ENCODE measurements around the gene LTO1. TPM values are rescaled to one million over a fixed set of nuclear protein-coding genes. Genes with fewer than 3 reads are reported as not detected.
A peak's percentile ranks its signal among the peaks of the same experiment; 100 is the strongest.

The LTO1 gene
- total RNA-seq, 2 donors from 2014 or later: 23.2 to 32.2 TPM

DNA sequence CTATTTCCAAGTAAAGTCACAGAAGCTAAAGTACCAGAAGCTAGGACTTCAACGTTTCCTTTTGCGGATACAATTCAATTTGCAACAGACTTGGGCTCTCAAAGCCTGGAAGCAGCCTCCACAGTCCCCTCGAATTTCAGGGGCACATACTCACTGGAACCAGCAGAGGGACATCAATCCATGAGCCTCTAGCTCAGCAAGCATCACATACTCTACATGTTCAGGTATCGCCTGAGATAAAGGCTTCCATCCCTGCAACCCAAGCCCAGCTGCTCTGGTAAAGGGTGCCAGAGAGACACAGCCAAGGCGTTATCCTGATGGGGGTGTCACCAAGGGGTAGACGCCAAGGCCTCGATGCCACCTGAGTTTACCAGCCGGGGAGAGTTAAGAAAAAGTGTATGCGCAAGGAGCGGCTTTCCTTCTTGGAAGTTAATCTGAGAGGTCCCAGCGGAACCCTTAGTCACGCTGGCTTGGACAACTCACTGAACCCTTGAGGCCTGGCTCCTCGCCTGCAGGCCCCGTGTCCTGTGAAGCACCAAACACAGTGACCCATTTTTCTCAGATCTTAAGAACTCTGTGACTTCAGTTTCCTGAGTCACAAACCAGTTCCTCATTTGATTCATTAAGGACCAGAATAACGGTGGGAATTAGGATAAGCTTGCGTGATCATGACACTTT lies 13.0 kb downstream of the LTO1 start:
- Histone ChIP-seq H3K4me3 (ENCODE audit: low read length) (no peak overlapping the region), H3K4me1 (ENCODE audit: control insufficient read depth, insufficient read depth, low read length) (peaks cover 5% of the 10 kb centered on the region), H3K9ac (ENCODE audit: extremely low read depth, low read length, poor library complexity, severe bottlenecking) (no peak overlapping the region), H3K9me3 (ENCODE audit: control insufficient read depth, low read length) (no peaks in the 10 kb centered on the region), H3K27ac (ENCODE audit: low read depth, low read length) (no peak overlapping the region), H3K27me3 (ENCODE audit: control insufficient read depth, insufficient read depth, low read length, poor library complexity, severe bottlenecking) (no peaks in the 10 kb centered on the region), H3K36me3 (ENCODE audit: control insufficient read depth, insufficient read depth, low read length) (peaks cover 18% of the 10 kb centered on the region)
- DNase-seq: peak; percentile 75
- WGBS, 2 experiments (ENCODE audit: insufficient coverage in 1 of 2, insufficient read length in 1 of 2): 90 to 92% methylated on average over 16 of the region's 16 CpGs
- TF ChIP-seq, protein P1, sequence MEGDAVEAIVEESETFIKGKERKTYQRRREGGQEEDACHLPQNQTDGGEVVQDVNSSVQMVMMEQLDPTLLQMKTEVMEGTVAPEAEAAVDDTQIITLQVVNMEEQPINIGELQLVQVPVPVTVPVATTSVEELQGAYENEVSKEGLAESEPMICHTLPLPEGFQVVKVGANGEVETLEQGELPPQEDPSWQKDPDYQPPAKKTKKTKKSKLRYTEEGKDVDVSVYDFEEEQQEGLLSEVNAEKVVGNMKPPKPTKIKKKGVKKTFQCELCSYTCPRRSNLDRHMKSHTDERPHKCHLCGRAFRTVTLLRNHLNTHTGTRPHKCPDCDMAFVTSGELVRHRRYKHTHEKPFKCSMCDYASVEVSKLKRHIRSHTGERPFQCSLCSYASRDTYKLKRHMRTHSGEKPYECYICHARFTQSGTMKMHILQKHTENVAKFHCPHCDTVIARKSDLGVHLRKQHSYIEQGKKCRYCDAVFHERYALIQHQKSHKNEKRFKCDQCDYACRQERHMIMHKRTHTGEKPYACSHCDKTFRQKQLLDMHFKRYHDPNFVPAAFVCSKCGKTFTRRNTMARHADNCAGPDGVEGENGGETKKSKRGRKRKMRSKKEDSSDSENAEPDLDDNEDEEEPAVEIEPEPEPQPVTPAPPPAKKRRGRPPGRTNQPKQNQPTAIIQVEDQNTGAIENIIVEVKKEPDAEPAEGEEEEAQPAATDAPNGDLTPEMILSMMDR (conservative IDR thresholded peaks at IDR 0.05): peak; percentile 69
- H3K36me3 Mint-ChIP-seq (ENCODE audit: low read depth): peaks cover 33% of the 10 kb centered on the region
- peak overlapping the region; percentile 63 for H3K27ac Mint-ChIP-seq
- no peak overlapping the region for H3K4me3 Mint-ChIP-seq
- H3K27me3 Mint-ChIP-seq (ENCODE audit: insufficient read depth): no peaks in the 10 kb centered on the region
- no peaks in the 10 kb centered on the region for H3K9me3 Mint-ChIP-seq
- peaks cover 14% of the 10 kb centered on the region for H3K4me1 Mint-ChIP-seq

DNA sequence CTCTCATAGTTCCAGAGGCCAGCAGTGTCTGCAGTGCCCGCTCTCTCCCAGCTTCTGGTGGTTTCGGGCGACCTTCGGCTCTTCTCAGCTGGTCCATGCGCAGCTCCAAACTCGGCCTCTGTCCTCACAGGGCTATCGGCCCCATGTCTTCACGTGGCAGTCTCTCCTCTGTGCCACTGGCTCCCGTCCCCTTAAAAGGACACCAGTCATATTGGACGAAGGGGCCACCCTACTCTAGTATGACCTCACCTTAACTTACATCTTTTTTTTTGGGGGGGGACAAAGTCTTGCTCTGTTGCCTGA lies 13.8 kb downstream of the LTO1 start:
- H3K9ac ChIP-seq (ENCODE audit: extremely low read depth, low read length, poor library complexity, severe bottlenecking): no peak overlapping the region
- H3K27me3 ChIP-seq (ENCODE audit: control insufficient read depth, insufficient read depth, low read length, poor library complexity, severe bottlenecking): no peaks in the 10 kb centered on the region
- Mint-ChIP-seq H3K36me3 (ENCODE audit: low read depth) (peaks cover 33% of the 10 kb centered on the region), H3K4me1 (peaks cover 14% of the 10 kb centered on the region), H3K27ac (no peak overlapping the region), H3K27me3 (ENCODE audit: insufficient read depth) (no peaks in the 10 kb centered on the region), H3K4me3 (no peak overlapping the region), H3K9me3 (no peaks in the 10 kb centered on the region)
- no peaks in the 10 kb centered on the region for H3K9me3 ChIP-seq (ENCODE audit: control insufficient read depth, low read length)
- TF ChIP-seq, protein P1 (conservative IDR thresholded peaks at IDR 0.05): no peak
- H3K27ac ChIP-seq (ENCODE audit: low read depth, low read length): no peak overlapping the region
- 74 to 75% methylated on average over 9 to 10 of the region's 10 CpGs for WGBS, 2 experiments (ENCODE audit: insufficient coverage in 1 of 2, insufficient read length in 1 of 2)
- no peak for DNase-seq
- H3K36me3 ChIP-seq (ENCODE audit: control insufficient read depth, insufficient read depth, low read length): peaks cover 15% of the 10 kb centered on the region
- peaks cover 5% of the 10 kb centered on the region for H3K4me1 ChIP-seq (ENCODE audit: control insufficient read depth, insufficient read depth, low read length)
- no peak overlapping the region for H3K4me3 ChIP-seq (ENCODE audit: low read length)

DNA sequence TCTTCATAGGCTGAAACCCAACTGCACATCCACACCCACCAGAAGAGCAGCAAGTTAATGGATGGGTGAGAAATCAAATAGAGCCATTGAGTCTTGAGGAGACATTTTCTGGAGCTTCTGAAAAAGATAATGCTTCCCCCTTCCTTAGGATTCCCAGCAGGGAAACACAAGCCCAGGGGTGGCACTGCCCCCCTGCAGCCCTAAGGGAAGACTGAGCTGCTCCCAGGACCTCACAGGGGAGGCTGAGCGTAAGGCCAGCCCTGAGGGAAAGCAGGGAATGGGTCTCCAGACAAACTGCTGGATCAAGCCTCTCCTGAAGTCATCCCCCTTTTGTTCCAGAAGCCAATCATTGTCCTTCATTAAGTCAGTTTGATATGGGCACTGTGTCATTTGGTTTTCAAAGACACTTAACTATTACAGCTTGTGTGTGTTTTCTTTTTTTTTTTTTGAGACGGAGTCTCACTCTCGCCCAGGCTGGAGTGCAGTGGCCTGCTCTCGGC lies 15.1 kb downstream of the LTO1 start:
- no peak for DNase-seq
- WGBS, 2 experiments (ENCODE audit: insufficient coverage in 1 of 2, insufficient read length in 1 of 2): 77 to 91% methylated on average over 3 to 4 of the region's 4 CpGs
- Mint-ChIP-seq H3K4me3 (no peak overlapping the region), H3K36me3 (ENCODE audit: low read depth) (peaks cover 26% of the 10 kb centered on the region), H3K27me3 (ENCODE audit: insufficient read depth) (no peaks in the 10 kb centered on the region), H3K9me3 (no peaks in the 10 kb centered on the region), H3K4me1 (peaks cover 14% of the 10 kb centered on the region), H3K27ac (no peak overlapping the region)
- Histone ChIP-seq H3K9ac (ENCODE audit: extremely low read depth, low read length, poor library complexity, severe bottlenecking) (no peak overlapping the region), H3K36me3 (ENCODE audit: control insufficient read depth, insufficient read depth, low read length) (peaks cover 9% of the 10 kb centered on the region), H3K9me3 (ENCODE audit: control insufficient read depth, low read length) (no peaks in the 10 kb centered on the region), H3K4me1 (ENCODE audit: control insufficient read depth, insufficient read depth, low read length) (peaks cover 5% of the 10 kb centered on the region), H3K4me3 (ENCODE audit: low read length) (no peak overlapping the region), H3K27me3 (ENCODE audit: control insufficient read depth, insufficient read depth, low read length, poor library complexity, severe bottlenecking) (no peaks in the 10 kb centered on the region), H3K27ac (ENCODE audit: low read depth, low read length) (no peak overlapping the region)
- TF ChIP-seq, protein P1 (conservative IDR thresholded peaks at IDR 0.05): no peak
